Measurements from ENCODE around the gene WIPF2.

WIPF2 gene

DNA sequence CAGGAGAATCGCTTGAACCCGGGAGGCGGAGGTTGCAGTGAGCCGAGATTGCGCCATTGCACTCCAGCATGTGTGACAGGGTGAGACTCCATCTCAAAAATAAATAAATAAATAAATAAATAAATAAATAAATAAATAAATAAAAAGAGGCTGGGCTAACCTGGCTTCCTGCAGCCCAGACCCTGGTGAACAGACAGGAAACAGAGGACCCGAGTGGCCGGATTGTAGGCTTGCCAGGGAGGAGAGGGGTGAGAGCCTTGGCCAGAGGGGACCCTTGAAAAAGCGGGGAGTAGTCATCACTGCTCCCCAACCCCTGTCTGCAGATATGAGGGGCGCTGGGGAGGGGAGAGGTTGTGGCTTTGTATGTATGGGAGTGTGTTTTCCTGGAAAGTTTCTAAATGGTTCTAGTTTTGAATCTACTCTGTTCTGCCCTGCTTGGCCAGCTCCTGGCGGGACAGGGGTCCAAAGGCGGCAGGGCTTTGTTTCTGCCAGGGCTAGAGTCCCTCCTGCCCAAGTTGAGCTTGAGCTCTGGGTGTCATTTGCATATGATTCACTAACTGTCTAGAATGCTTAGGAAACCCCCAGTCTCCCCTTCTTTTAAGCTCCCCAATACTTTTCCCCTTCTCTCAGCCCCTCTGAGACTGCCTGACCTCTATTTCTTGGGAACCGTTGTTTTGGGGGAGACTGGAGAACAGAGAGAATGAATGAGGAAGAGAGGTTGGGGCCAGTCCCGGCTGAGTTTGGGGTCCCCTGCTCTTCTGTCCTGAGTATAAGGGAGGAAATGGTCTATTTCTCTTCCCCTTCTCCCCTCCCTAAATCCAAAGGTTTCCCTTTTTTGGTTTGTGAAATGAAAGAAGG, 106.3 kb downstream of the WIPF2 start:
- no peak overlapping the region for H3K4me3 ChIP-seq (ENCODE audit: low read depth, low read length)
- no peak for DNase-seq (ENCODE audit: low read depth)
- TF ChIP-seq, protein P1, sequence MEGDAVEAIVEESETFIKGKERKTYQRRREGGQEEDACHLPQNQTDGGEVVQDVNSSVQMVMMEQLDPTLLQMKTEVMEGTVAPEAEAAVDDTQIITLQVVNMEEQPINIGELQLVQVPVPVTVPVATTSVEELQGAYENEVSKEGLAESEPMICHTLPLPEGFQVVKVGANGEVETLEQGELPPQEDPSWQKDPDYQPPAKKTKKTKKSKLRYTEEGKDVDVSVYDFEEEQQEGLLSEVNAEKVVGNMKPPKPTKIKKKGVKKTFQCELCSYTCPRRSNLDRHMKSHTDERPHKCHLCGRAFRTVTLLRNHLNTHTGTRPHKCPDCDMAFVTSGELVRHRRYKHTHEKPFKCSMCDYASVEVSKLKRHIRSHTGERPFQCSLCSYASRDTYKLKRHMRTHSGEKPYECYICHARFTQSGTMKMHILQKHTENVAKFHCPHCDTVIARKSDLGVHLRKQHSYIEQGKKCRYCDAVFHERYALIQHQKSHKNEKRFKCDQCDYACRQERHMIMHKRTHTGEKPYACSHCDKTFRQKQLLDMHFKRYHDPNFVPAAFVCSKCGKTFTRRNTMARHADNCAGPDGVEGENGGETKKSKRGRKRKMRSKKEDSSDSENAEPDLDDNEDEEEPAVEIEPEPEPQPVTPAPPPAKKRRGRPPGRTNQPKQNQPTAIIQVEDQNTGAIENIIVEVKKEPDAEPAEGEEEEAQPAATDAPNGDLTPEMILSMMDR (conservative IDR thresholded peaks at IDR 0.05; ENCODE audit: low read depth, low read length), result no peak

- H3K4me3 ChIP-seq (ENCODE audit: low read depth, low read length), result no peak overlapping the region
- no peak for DNase-seq (ENCODE audit: low read depth)
- TF ChIP-seq, protein P1 (conservative IDR thresholded peaks at IDR 0.05; ENCODE audit: low read depth, low read length), result no peak
Observed at GRCh38 chr17:40326014-40326831, 107.1 kb downstream of the WIPF2 start.

DNA sequence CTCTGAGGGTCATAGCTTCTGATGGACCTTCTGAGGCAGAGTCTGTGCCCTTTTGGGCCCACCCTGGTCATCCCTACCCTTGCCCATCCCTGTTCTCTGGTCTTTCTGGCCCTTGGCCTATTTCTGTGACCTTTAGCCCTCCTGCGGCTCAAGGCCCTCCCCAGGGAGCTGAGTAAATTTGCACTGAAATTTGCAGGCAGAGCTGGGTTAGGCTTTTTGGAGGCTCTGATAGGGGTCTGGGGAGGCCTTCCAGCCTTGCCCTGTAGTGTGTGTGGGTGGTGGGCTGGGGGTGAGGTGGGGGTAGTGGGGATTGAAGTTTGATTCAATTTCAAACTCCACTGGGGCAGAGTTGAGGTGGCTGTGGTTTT, 107.7 kb downstream of the WIPF2 start:
- no peak for DNase-seq (ENCODE audit: low read depth)
- TF ChIP-seq, protein P1 (conservative IDR thresholded peaks at IDR 0.05; ENCODE audit: low read depth, low read length), result no peak
- no peak overlapping the region for H3K4me3 ChIP-seq (ENCODE audit: low read depth, low read length)

GRCh38 chr17:40327244-40327729, 108.2 kb downstream of the WIPF2 start:
- DNase-seq (ENCODE audit: low read depth), result no peak
- H3K4me3 ChIP-seq (ENCODE audit: low read depth, low read length), result no peak overlapping the region
- TF ChIP-seq, protein P1 (conservative IDR thresholded peaks at IDR 0.05; ENCODE audit: low read depth, low read length), result no peak

GRCh38 chr17:40327735-40328385, 108.8 kb downstream of the WIPF2 start:
- no peak for DNase-seq (ENCODE audit: low read depth)
- TF ChIP-seq, protein P1 (conservative IDR thresholded peaks at IDR 0.05; ENCODE audit: low read depth, low read length), result no peak
- H3K4me3 ChIP-seq (ENCODE audit: low read depth, low read length), result no peak overlapping the region

DNA sequence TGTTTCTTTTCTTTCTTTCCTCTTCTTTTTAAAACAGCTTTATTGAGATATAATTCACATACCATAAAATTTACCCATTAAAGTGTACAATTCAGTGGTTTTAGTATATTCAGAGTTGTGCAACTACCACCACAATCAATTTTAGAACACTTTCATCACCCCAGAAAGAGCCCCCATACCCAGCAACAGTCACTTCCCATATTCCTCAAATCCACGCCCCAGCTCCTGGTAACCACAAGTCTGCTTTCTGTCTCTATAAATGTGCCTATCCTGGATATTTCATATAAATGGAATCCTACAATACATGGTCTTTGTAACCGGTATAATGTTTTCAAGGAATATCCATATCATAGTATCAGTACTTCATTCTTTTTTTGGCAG, 109.3 kb downstream of the WIPF2 start:
- TF ChIP-seq, protein P1 (conservative IDR thresholded peaks at IDR 0.05; ENCODE audit: low read depth, low read length), result no peak
- no peak for DNase-seq (ENCODE audit: low read depth)
- H3K4me3 ChIP-seq (ENCODE audit: low read depth, low read length), result no peak overlapping the region
